HepG2 (cell line): ENCODE results near the gene UBE2B. TPM values are rescaled to one million over a fixed set of nuclear protein-coding genes. Genes with fewer than 3 reads are reported as not detected.
A peak's percentile ranks its signal among the peaks of the same experiment; 100 is the strongest.

ENCODE experiments used
- ATAC-seq: fragments of 200-7000 bp; cut with Tn5 transposase; 3 replicates; pipeline ENCODE4 v1.9.1; 2020; ENCODE audit warnings: mild to moderate bottlenecking, moderate library complexity
- BruUV-seq: library from RNA; stranded (reverse); fragments of 400-500 nt; replicated peaks from 2 replicates; lab custom pipeline; 2021; lab: Mats Ljungman, UMichigan
- CTCF ChIA-PET: fragments of 300-600 bp; formaldehyde crosslinking; extraction: SDS; loops from one replicate; lab custom pipeline; 2021; ENCODE audit warnings: low total read pairs, inconsistent platforms, low intra/inter-chr PET ratio; lab: Yijun Ruan, JAX
- POLR2A ChIA-PET: fragments of 350-600 bp; sonication (Branson Sonifier 250); formaldehyde crosslinking; loops from one replicate; lab custom pipeline; 2020; ENCODE audit warnings: antibody characterized with exemption, inconsistent platforms; lab: Yijun Ruan, JAX
- DNase-seq: peaks from one replicate; pipeline ENCODE4 v3.0.0-alpha.2; 2015; ENCODE audit warnings: low spot score
- FAIRE-seq: peaks from 3 replicates; lab custom pipeline; 2011; peaks lifted over from hg19 to GRCh38; lab: Jason Lieb, UNC
- H2AFZ ChIP-seq: one replicate; pipeline ENCODE4 v1.6.1; 2011; ENCODE audit warnings: low read length, inconsistent platforms
- H3K27ac ChIP-seq: fragments of 300-600 bp; 3 replicates; pipeline ENCODE4 v1.8.0; 2011; ENCODE audit warnings: mixed run types, mild to moderate bottlenecking, mixed read lengths, low read length, inconsistent platforms; ENCODE audit not compliant: insufficient read depth; ENCODE audit errors: extremely low read length
- H3K27me3 ChIP-seq, 2 experiments: fragments of 200-600 bp in 1 of 2; 2 replicates in 1 of 2; 3 replicates in 1 of 2; pipeline versions ENCODE4 v1.6.0 to v1.8.0; 2011; ENCODE audit warnings: low read length in 2 of 2, mild to moderate bottlenecking in 2 of 2, moderate library complexity in 2 of 2, inconsistent platforms in 1 of 2; ENCODE audit not compliant: insufficient read depth in 2 of 2, control insufficient read depth in 1 of 2
- H3K36me3 ChIP-seq, 2 experiments: fragments of 200-600 bp in 1 of 2; replicated peaks in 1 of 2; 2 replicates in 1 of 2; 3 replicates in 1 of 2; pipeline versions ENCODE4 v1.5.1 to v1.8.0; 2011; ENCODE audit warnings: low read length in 2 of 2, inconsistent platforms in 1 of 2; ENCODE audit not compliant: insufficient read depth in 2 of 2, control insufficient read depth in 1 of 2
- H3K4me1 ChIP-seq: 2 replicates; pipeline ENCODE4 v1.5.1; 2012; ENCODE audit warnings: low read length, inconsistent platforms; ENCODE audit not compliant: insufficient read depth
- H3K4me2 ChIP-seq: 2 replicates; pipeline ENCODE4 v1.6.0; 2011; ENCODE audit warnings: low read depth, low read length, inconsistent platforms
- H3K4me3 ChIP-seq, 3 experiments: fragments of 200-600 bp in 1 of 3; sonication (generic), shearing (Covaris generic) in 1 of 3; replicated peaks in 1 of 3; 2 replicates each; pipeline ENCODE4 v1.5.1; 2011 to 2016; ENCODE audit warnings: low read length in 3 of 3, inconsistent platforms in 2 of 3, low read depth in 2 of 3, mild to moderate bottlenecking in 2 of 3, control low read depth in 1 of 3, mixed read lengths in 1 of 3; ENCODE audit not compliant: insufficient read depth in 1 of 3
- H3K79me2 ChIP-seq: one replicate; pipeline ENCODE4 v1.6.1; 2011; ENCODE audit warnings: low read length, inconsistent platforms; ENCODE audit not compliant: insufficient read depth
- H3K9ac ChIP-seq: 2 replicates; pipeline ENCODE4 v1.6.0; 2011; ENCODE audit warnings: mild to moderate bottlenecking, low read depth, low read length, inconsistent platforms; ENCODE audit not compliant: insufficient read depth
- H3K9me3 ChIP-seq: 2 replicates; pipeline ENCODE4 v1.5.1; 2012; ENCODE audit warnings: mild to moderate bottlenecking, low read length
- H4K20me1 ChIP-seq: 2 replicates; pipeline ENCODE4 v1.6.0; 2011; ENCODE audit warnings: inconsistent platforms, mild to moderate bottlenecking, low read length, moderate library complexity; ENCODE audit not compliant: insufficient read depth
- FOSL2 ChIP-seq: sonication (generic); formaldehyde crosslinking; IDR thresholded peaks from 2 replicates; pipeline ENCODE4 v1.4.0; 2020; ENCODE audit warnings: missing genetic modification reagents
- MXD4 ChIP-seq: IDR thresholded peaks from 2 replicates; pipeline ENCODE4 v1.6.1; 2016; ENCODE audit warnings: mild to moderate bottlenecking, missing biosample characterization, missing genetic modification reagents
- SMAD9 ChIP-seq: sonication (generic); formaldehyde crosslinking; IDR thresholded peaks from 2 replicates; pipeline ENCODE4 v1.5.1; 2020; ENCODE audit warnings: mild to moderate bottlenecking, missing genetic modification reagents
- YY1 ChIP-seq: IDR thresholded peaks from 2 replicates; pipeline ENCODE4 v1.6.1; 2011; ENCODE audit warnings: low read length, low read depth, moderate library complexity, mild to moderate bottlenecking; ENCODE audit not compliant: insufficient read depth, insufficient replicate concordance
- ZBTB8A ChIP-seq: sonication (generic); formaldehyde crosslinking; IDR thresholded peaks from 2 replicates; pipeline ENCODE4 v1.4.0; 2020; ENCODE audit warnings: mild to moderate bottlenecking, low read depth, missing genetic modification reagents, borderline replicate concordance
- ZNF12 ChIP-seq: sonication (generic); formaldehyde crosslinking; IDR thresholded peaks from 2 replicates; pipeline ENCODE4 v1.5.0; 2020; ENCODE audit warnings: missing genetic modification reagents
- WGBS: methylation state at CpG from one replicate; pipeline ENCODE4 v1.1.6; 2017; ENCODE audit warnings: low lambda C conversion rate; 5-methylcytosine and 5-hydroxymethylcytosine counted together
- in situ Hi-C: cut with HindIII; loops from 2 replicates; pipeline ENCODE4 v1.10.0; 2017; ENCODE audit warnings: low pct_unique_long_range_greater_than_20kb; ENCODE audit not compliant: extremely low pct_ligation_motif_present
- intact Hi-C: fragments of 100-400 bp; cut with micrococcal nuclease; formaldehyde crosslinking; loops from one replicate; pipeline ENCODE4 v1.10.0; 2022; ENCODE audit not compliant: unreplicated experiment
- polyA plus RNA-seq, 8 experiments: library from polyadenylated mRNA; depleted of rRNA in 3 of 8; stranded (reverse) in 7 of 8; unstranded in 1 of 8; fragments of >200 nt; fragmentation: Illumina TruSeq in 4 of 8; extraction: Trizol in 4 of 8; gene quantifications; 2 replicates each; pipeline versions ENCODE4 v1.2.1 to v1.2.3, GENCODE V29; 2011 to 2016; ENCODE audit warnings: low read depth in 4 of 8, missing spikeins in 1 of 8, mixed read lengths in 1 of 8; ENCODE audit not compliant: insufficient read depth in 1 of 8
- total RNA-seq, 5 experiments: library from RNA; depleted of rRNA; stranded (reverse); fragments of >200 nt; fragmentation: Illumina TruSeq; extraction: Trizol; gene quantifications; 2 replicates each; pipeline ENCODE4 v1.2.3, GENCODE V29; 2016; ENCODE audit warnings: low read depth in 1 of 5

UBE2B gene
- total and polyA plus RNA-seq, 2 of the 13 experiments (the other 11 are each of a cell fraction or from before 2014, with no cell fraction given) = 25.2 to 56.0 TPM

DNA sequence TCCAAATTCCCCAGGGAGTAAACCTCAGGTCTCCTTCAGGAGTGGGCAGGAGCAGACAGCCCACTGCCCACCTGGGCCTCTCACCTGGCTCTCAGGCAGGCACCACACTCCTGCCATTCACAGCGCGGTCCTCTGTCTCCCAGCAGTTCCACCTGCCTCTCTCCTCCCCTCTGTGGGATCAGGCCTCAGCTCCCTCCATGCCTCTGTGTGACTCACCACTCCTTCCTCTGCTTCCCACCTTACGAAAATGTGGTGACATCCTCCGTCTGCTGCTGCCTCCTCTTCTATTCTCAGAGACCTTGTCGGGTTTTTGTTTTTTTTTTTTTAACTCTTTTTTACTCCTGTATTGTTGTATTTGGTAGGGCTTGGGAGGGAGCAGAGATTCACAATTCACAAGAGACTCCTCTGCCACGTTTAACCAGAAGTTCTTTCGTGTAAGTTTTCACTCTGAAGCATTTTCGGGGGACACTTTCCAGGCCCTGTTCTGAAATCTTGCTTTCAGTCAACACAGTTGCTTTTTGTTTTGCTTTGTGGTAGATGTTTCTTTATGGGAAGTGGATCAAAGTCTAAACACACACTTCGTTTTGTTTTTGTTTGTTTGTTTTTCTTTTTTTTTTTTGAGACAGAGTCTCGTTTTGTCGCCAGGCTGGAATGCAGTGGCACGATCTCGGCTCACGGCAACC lies 61.4 kb downstream of the UBE2B start (continued):
- TF ChIP-seq SMAD9 = no peak

DNA sequence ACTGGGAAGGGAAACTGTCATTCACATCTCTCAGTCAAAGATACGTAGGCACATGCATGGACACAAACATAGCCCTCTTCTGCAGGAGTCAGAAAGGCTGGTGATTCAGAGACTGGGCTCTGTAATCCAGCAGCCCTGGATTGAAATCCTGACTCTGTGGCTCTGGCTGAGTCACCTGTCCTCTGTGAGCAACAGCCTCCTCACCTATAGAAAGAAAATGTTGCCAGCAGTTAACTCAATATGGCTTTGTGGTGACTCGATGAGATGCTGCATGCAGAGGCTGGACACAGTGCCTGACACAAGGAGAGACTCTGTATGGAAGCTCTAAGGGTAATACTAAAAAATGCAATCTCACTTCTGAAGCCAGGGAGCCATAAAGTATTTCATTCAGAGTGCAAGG lies 64.2 kb downstream of the UBE2B start:
- H3K27ac ChIP-seq = no peak overlapping the region
- no peak for DNase-seq
- H3K9me3 ChIP-seq = no peaks in the 10 kb centered on the region
- intact Hi-C loops (no loop called here), in situ Hi-C loops (no loop called here)
- no peak overlapping the region for H3K4me3 ChIP-seq
- H3K27me3 ChIP-seq = peaks cover 2 to 12% of the 10 kb centered on the region in 2 experiments; a peak in 4 of 5 replicates
- POLR2A ChIA-PET = interaction anchor here (2.9 kb wide), 2 partner anchors 20 to 31 kb away, joined by 29 to 31 read pairs; no protein-coding TSS in a partner anchor
- H3K79me2 ChIP-seq = no peaks in the 10 kb centered on the region
- H3K4me2 ChIP-seq = peak overlapping the region; percentile 10
- no peaks in the 10 kb centered on the region for H3K36me3 ChIP-seq
- WGBS = 0% methylated on average over 1 of the region's 2 CpGs
- FAIRE-seq = no peak
- H3K9ac ChIP-seq = no peak overlapping the region
- ATAC-seq = no peak
- TF ChIP-seq ZNF12 (no peak), MXD4 (CRISPR knock-in tag) (no peak), ZBTB8A (CRISPR knock-in tag) (no peak), FOSL2 (0 out of 2 replicates have a peak, but pooled peaks have one; percentile 4), YY1 (no peak)
- CTCF ChIA-PET = no interaction called here
- no peaks in the 10 kb centered on the region for H4K20me1 ChIP-seq
- peaks cover 72% of the 10 kb centered on the region for H3K4me1 ChIP-seq
- no TSS peak for BruUV-seq
- H2AFZ ChIP-seq = no peak overlapping the region
